Liver (tissue), 3 donors: ENCODE results near the gene C1QL1.

Source experiments
- ATF3 ChIP-seq: IDR thresholded peaks from 2 replicates; pipeline ENCODE4 v1.6.1; 2016; ENCODE audit warnings: antibody characterized with exemption
- CTCF ChIP-seq: fragments of 150-350 bp; IDR thresholded peaks from 2 replicates; pipeline ENCODE4 v1.5.1; 2017; ENCODE audit warnings: improper control_type of control experiment, low read depth, low read length; ENCODE audit not compliant: missing input control
- EGR1 ChIP-seq, 2 donors: IDR thresholded peaks; 2 replicates each; pipeline ENCODE4 v1.6.1; 2016 to 2018; ENCODE audit warnings: antibody characterized with exemption in 2 of 2, low read depth in 2 of 2
- GABPA ChIP-seq, 2 donors: IDR thresholded peaks in 1 of 2; conservative IDR thresholded peaks in 1 of 2; 2 replicates each; pipeline ENCODE4 v1.6.1; 2016; ENCODE audit warnings: antibody characterized with exemption in 2 of 2, mild to moderate bottlenecking in 1 of 2, moderate library complexity in 1 of 2
- HNF4A ChIP-seq, 2 donors: conservative IDR thresholded peaks; 2 replicates each; pipeline ENCODE4 v1.6.1; 2016; ENCODE audit warnings: antibody characterized with exemption in 2 of 2, mild to moderate bottlenecking in 2 of 2
- NR2F2 ChIP-seq: IDR thresholded peaks from 2 replicates; pipeline ENCODE4 v1.6.1; 2016; ENCODE audit warnings: antibody characterized with exemption
- RAD21 ChIP-seq, 2 donors: IDR thresholded peaks; 2 replicates each; pipeline ENCODE4 v1.6.1; 2016; ENCODE audit warnings: antibody characterized with exemption in 2 of 2, mild to moderate bottlenecking in 2 of 2
- REST ChIP-seq: IDR thresholded peaks from 2 replicates; pipeline ENCODE4 v1.6.1; 2016; ENCODE audit warnings: antibody characterized with exemption, mild to moderate bottlenecking
- RXRA ChIP-seq, 2 donors: IDR thresholded peaks; 2 replicates each; pipeline ENCODE4 v1.6.1; 2017 to 2018; ENCODE audit warnings: antibody characterized with exemption in 2 of 2, mild to moderate bottlenecking in 1 of 2
- SP1 ChIP-seq: IDR thresholded peaks from 2 replicates; pipeline ENCODE4 v1.6.1; 2018; ENCODE audit warnings: antibody characterized with exemption, mild to moderate bottlenecking
- TAF1 ChIP-seq: conservative IDR thresholded peaks from 2 replicates; pipeline ENCODE4 v1.6.1; 2016; ENCODE audit warnings: antibody characterized with exemption, mild to moderate bottlenecking
- YY1 ChIP-seq: IDR thresholded peaks from 2 replicates; pipeline ENCODE4 v1.6.1; 2016; ENCODE audit warnings: antibody characterized with exemption, mild to moderate bottlenecking
- TF ChIP-seq, protein P1 (sequence below): IDR thresholded peaks from 2 replicates; pipeline ENCODE4 v1.6.1; 2016; ENCODE audit warnings: antibody characterized with exemption
- donor health status: healthy.
- donor health status: healthy.

DNA sequence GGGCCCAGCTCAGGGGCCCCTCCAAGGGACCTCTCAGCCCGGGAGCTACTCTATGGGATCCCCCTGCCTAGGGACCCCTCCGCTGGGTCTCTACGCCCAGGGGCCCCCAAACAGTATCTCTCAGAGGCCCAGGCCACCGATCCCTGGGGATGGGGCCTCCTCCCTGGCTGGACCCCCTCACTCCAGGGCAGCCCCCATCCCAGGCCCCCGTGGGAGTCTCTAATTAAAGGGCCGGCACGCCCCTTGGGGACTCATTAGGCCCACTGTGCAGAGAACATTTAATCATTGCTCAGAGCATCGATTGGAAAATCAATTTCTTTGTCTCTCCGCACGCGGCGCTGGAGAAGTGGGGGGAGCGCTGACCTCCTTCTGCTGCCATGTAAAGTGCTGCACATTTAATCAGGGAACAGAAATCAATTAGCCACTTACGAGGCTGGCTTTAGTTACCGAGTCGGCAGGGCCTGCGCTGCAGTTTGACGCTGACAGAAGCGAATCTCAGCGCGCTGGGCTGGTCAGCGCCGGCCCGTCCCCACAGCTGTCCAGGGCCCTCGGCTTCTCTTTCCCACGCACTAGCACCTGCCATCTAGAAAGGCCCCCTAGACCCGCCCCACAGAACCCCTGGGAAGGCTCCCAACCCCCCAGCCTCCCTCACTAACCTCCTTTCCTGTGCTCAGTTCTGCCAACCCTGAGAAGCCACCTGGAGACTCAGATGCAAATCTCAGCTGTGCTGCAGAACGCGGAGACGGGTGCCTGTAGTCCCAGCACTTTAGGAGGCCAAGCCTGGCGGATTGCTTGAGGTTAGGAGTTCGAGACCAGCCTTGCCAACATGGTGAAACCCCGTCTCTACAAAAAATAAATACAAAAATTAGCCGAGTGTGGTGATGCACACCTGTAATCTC, 20.2 kb upstream of the C1QL1 start:
- TF ChIP-seq CTCF (no peak), YY1 (no peak), SP1 (no peak), REST (no peak), GABPA (IDR thresholded peaks at IDR 0.05 in 1 of 2, conservative IDR thresholded peaks at IDR 0.05 in 1 of 2) (no peak), RAD21 (IDR thresholded peaks at IDR 0.05) (no peak), TAF1 (no peak), EGR1 (IDR thresholded peaks at IDR 0.05; ENCODE audit: low read depth in 2 of 2) (no peak), ATF3 (no peak), NR2F2 (no peak), RXRA (IDR thresholded peaks at IDR 0.05) (no peak), HNF4A (conservative IDR thresholded peaks at IDR 0.05) (no peak)
- TF ChIP-seq, protein P1, sequence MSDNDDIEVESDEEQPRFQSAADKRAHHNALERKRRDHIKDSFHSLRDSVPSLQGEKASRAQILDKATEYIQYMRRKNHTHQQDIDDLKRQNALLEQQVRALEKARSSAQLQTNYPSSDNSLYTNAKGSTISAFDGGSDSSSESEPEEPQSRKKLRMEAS = no peak
